IMR-90 (cell line): ENCODE data around the gene FKBP10. TPM values are rescaled to one million over a fixed set of nuclear protein-coding genes. Genes with fewer than 3 reads are reported as not detected.

Source experiments
- ATAC-seq: fragments of 200-7000 bp; cut with Tn5 transposase; 2 replicates; pipeline ENCODE4 v1.9.1; 2020; ENCODE audit warnings: low read depth, mild to moderate bottlenecking, moderate library complexity
- BruUV-seq: library from RNA; stranded (reverse); fragments of 400-500 nt; replicated peaks from 2 replicates; lab custom pipeline; 2021; lab: Mats Ljungman, UMichigan
- CTCF ChIA-PET: fragments of 300-600 bp; formaldehyde crosslinking; extraction: SDS; loops from one replicate; lab custom pipeline; 2021; ENCODE audit warnings: antibody characterized with exemption; lab: Yijun Ruan, JAX
- POLR2A ChIA-PET: fragments of 300-600 bp; sonication (Branson Sonifier 250); formaldehyde crosslinking; loops from one replicate; lab custom pipeline; 2022; ENCODE audit warnings: antibody characterized with exemption; ENCODE audit not compliant: unreplicated experiment; lab: Charles Lee
- DNase-seq: peaks from one replicate; pipeline ENCODE4 v3.0.0; 2013
- H2AFZ ChIP-seq: replicated peaks from 2 replicates; pipeline ENCODE3; 2013; ENCODE audit warnings: low read length, mild to moderate bottlenecking; ENCODE audit not compliant: poor library complexity
- H2AK5ac ChIP-seq: 2 replicates; pipeline ENCODE4 v1.6.1; 2013; ENCODE audit warnings: low read depth, low read length, inconsistent platforms
- H2AK9ac ChIP-seq: replicated peaks from 2 replicates; pipeline ENCODE3; 2013; ENCODE audit warnings: mild to moderate bottlenecking, low read depth, low read length, moderate library complexity; ENCODE audit not compliant: poor library complexity
- H2BK120ac ChIP-seq: 2 replicates; pipeline ENCODE4 v1.6.1; 2013; ENCODE audit warnings: low read depth, low read length, inconsistent platforms
- H2BK15ac ChIP-seq: 3 replicates; pipeline ENCODE4 v1.6.1; 2013; ENCODE audit warnings: low read depth, low read length, inconsistent platforms
- H2BK20ac ChIP-seq: 2 replicates; pipeline ENCODE4 v1.6.1; 2013; ENCODE audit warnings: low read depth, mild to moderate bottlenecking, inconsistent platforms, low read length, moderate library complexity
- H2BK5ac ChIP-seq: 2 replicates; pipeline ENCODE4 v1.6.1; 2013; ENCODE audit warnings: mild to moderate bottlenecking, low read depth, low read length, inconsistent platforms; ENCODE audit not compliant: poor library complexity, severe bottlenecking
- H3K14ac ChIP-seq: replicated peaks from 2 replicates; pipeline ENCODE4 v1.6.1; 2013; ENCODE audit warnings: low read depth, low read length, inconsistent platforms
- H3K18ac ChIP-seq: 2 replicates; pipeline ENCODE4 v1.6.1; 2013; ENCODE audit warnings: low read depth, low read length, control low read depth
- H3K23ac ChIP-seq: 2 replicates; pipeline ENCODE4 v1.6.1; 2013; ENCODE audit warnings: low read depth, low read length, inconsistent platforms
- H3K27ac ChIP-seq: 2 replicates; pipeline ENCODE4 v1.5.1; 2013; ENCODE audit warnings: mild to moderate bottlenecking, control low read depth, low read length; ENCODE audit not compliant: insufficient read depth
- H3K27me3 ChIP-seq: 2 replicates; pipeline ENCODE4 v1.6.1; 2013; ENCODE audit warnings: low read length; ENCODE audit not compliant: control insufficient read depth, insufficient read depth
- H3K36me3 ChIP-seq: 2 replicates; pipeline ENCODE4 v1.6.1; 2013; ENCODE audit warnings: low read length, mixed read lengths; ENCODE audit not compliant: control insufficient read depth, insufficient read depth
- H3K4ac ChIP-seq: 2 replicates; pipeline ENCODE4 v1.6.1; 2013; ENCODE audit warnings: low read depth, low read length, inconsistent platforms
- H3K4me1 ChIP-seq: 2 replicates; pipeline ENCODE4 v1.6.1; 2013; ENCODE audit warnings: low read length, mixed read lengths; ENCODE audit not compliant: control insufficient read depth, insufficient read depth
- H3K4me2 ChIP-seq: 2 replicates; pipeline ENCODE4 v1.6.1; 2013; ENCODE audit warnings: low read depth, mild to moderate bottlenecking, control low read depth, low read length, moderate library complexity
- H3K4me3 ChIP-seq: 2 replicates; pipeline ENCODE4 v1.5.1; 2013; ENCODE audit warnings: low read depth, mild to moderate bottlenecking, control low read depth, low read length, moderate library complexity; ENCODE audit not compliant: insufficient read depth
- H3K56ac ChIP-seq: 2 replicates; pipeline ENCODE4 v1.6.1; 2013; ENCODE audit warnings: low read length, inconsistent platforms; ENCODE audit not compliant: insufficient read depth; ENCODE audit errors: extremely low read depth
- H3K79me1 ChIP-seq, 2 experiments: 2 replicates each; pipeline ENCODE4 v1.6.1; 2013; ENCODE audit warnings: low read length in 2 of 2, inconsistent platforms in 1 of 2, low read depth in 1 of 2
- H3K9ac ChIP-seq: 2 replicates; pipeline ENCODE4 v1.6.1; 2013; ENCODE audit warnings: low read depth, low read length, control low read depth
- H3K9me1 ChIP-seq: 2 replicates; pipeline ENCODE4 v1.6.1; 2013; ENCODE audit warnings: low read length, inconsistent platforms; ENCODE audit not compliant: insufficient read depth
- H3K9me3 ChIP-seq: 2 replicates; pipeline ENCODE4 v1.6.1; 2013; ENCODE audit warnings: low read length; ENCODE audit not compliant: control insufficient read depth, insufficient read depth
- H4K20me1 ChIP-seq: 2 replicates; pipeline ENCODE4 v1.6.1; 2013; ENCODE audit warnings: low read length, inconsistent platforms; ENCODE audit not compliant: insufficient read depth
- H4K5ac ChIP-seq: 2 replicates; pipeline ENCODE4 v1.6.1; 2013; ENCODE audit warnings: mild to moderate bottlenecking, low read depth, low read length, control low read depth
- H4K8ac ChIP-seq, 2 experiments: 2 replicates each; pipeline ENCODE4 v1.6.1; 2013; ENCODE audit warnings: low read depth in 2 of 2, low read length in 2 of 2, control low read depth in 1 of 2, inconsistent platforms in 1 of 2
- H4K91ac ChIP-seq: 2 replicates; pipeline ENCODE4 v1.6.1; 2013; ENCODE audit warnings: low read depth, low read length, inconsistent platforms; ENCODE audit not compliant: insufficient read depth
- BHLHE40 ChIP-seq: fragments of 150-350 bp; IDR thresholded peaks from 2 replicates; pipeline ENCODE4 v1.6.1; 2016; ENCODE audit warnings: mild to moderate bottlenecking, low read depth, low read length
- CEBPB ChIP-seq: IDR thresholded peaks from 2 replicates; pipeline ENCODE4 v1.6.1; 2012; ENCODE audit warnings: low read depth, low read length, improper control_type of control experiment
- CHD1 ChIP-seq: IDR thresholded peaks from 2 replicates; pipeline ENCODE4 v1.6.1; 2012; ENCODE audit warnings: low read depth, low read length, improper control_type of control experiment
- MAFK ChIP-seq: IDR thresholded peaks from 2 replicates; pipeline ENCODE4 v1.6.1; 2012; ENCODE audit warnings: low read depth, low read length, improper control_type of control experiment
- MAZ ChIP-seq: IDR thresholded peaks from 2 replicates; pipeline ENCODE4 v1.6.1; 2012; ENCODE audit warnings: low read depth, mild to moderate bottlenecking, low read length, improper control_type of control experiment, moderate library complexity, borderline replicate concordance
- MXI1 ChIP-seq: IDR thresholded peaks from 2 replicates; pipeline ENCODE4 v1.6.1; 2012; ENCODE audit warnings: low read depth, mild to moderate bottlenecking, low read length, moderate library complexity, borderline replicate concordance
- NFE2L2 ChIP-seq: fragments of 150-350 bp; IDR thresholded peaks from 2 replicates; pipeline ENCODE4 v1.6.1; 2016; ENCODE audit warnings: low read depth, mild to moderate bottlenecking, low read length
- POLR2A ChIP-seq: IDR thresholded peaks from 2 replicates; pipeline ENCODE4 v1.6.1; 2012; ENCODE audit warnings: mild to moderate bottlenecking, low read depth, low read length
- RCOR1 ChIP-seq: IDR thresholded peaks from 2 replicates; pipeline ENCODE4 v1.6.1; 2012; ENCODE audit warnings: mild to moderate bottlenecking, low read length, improper control_type of control experiment; ENCODE audit not compliant: insufficient replicate concordance
- RFX5 ChIP-seq: IDR thresholded peaks from 2 replicates; pipeline ENCODE4 v1.8.0; 2012; ENCODE audit warnings: low read depth, mild to moderate bottlenecking, low read length, moderate library complexity
- SMC3 ChIP-seq: fragments of 150-350 bp; IDR thresholded peaks from 2 replicates; pipeline ENCODE4 v1.6.1; 2016; ENCODE audit warnings: low read depth, mild to moderate bottlenecking, antibody characterized with exemption, low read length, moderate library complexity
- WGBS, 2 experiments: methylation state at CpG; one replicate each; pipeline versions ENCODE4 v1.1.5 to v1.1.7; 2013; ENCODE audit warnings: missing lambda C conversion rate in 2 of 2; ENCODE audit not compliant: insufficient read length in 1 of 2; ENCODE audit errors: extremely low coverage in 2 of 2; 5-methylcytosine and 5-hydroxymethylcytosine counted together
- dilution Hi-C: fragments of 300-500 bp; cut with HindIII; formaldehyde crosslinking; loops from one replicate; pipeline ENCODE4 v1.14.3; 2018; ENCODE audit warnings: low sequenced_read_pairs; ENCODE audit not compliant: unreplicated experiment
- in situ Hi-C: fragments of 300-500 bp; cut with MboI; formaldehyde crosslinking; loops from 3 replicates; pipeline ENCODE4 v1.14.3; 2019; ENCODE audit warnings: low sequenced_read_pairs, inconsistent platforms, mixed read lengths
- intact Hi-C: fragments of 100-400 bp; cut with micrococcal nuclease; formaldehyde crosslinking; loops from 2 replicates; pipeline ENCODE4 v1.10.0; 2022
- polyA plus RNA-seq, 3 experiments: library from polyadenylated mRNA; depleted of rRNA; stranded (reverse); fragments of >200 nt; gene quantifications; 2 replicates each; pipeline ENCODE4 v1.2.3, GENCODE V29; 2012; ENCODE audit warnings: low replicate concordance in 1 of 3
- total RNA-seq: library from RNA; depleted of rRNA; stranded (reverse); fragments of >200 nt; gene quantifications from 2 replicates; pipeline ENCODE4 v1.2.3, GENCODE V29; 2012
- TF ChIP-seq, protein P1 (sequence below): fragments of 150-350 bp; IDR thresholded peaks from 2 replicates; pipeline ENCODE4 v1.6.1; 2016; ENCODE audit warnings: low read depth, mild to moderate bottlenecking, low read length, moderate library complexity, borderline replicate concordance
- TF ChIP-seq, protein P2 (sequence below): fragments of 150-350 bp; IDR thresholded peaks from 2 replicates; pipeline ENCODE4 v1.6.1; 2017; ENCODE audit warnings: mild to moderate bottlenecking, antibody characterized with exemption, low read length, low read depth

FKBP10 gene
- total and polyA plus RNA-seq, 2 of the 4 experiments (the other 2 are of a cell fraction), result 170 to 984 TPM

GRCh38 chr17:41836550-41837196 is 23.9 kb downstream of the FKBP10 start:
- BruUV-seq, result no TSS peak
- ChIA-PET POLR2A (no interaction called here), CTCF (no interaction called here)
- no peak overlapping the region; the same call in 2 of the 3 replicates for H2BK15ac ChIP-seq
- H2BK20ac ChIP-seq, result no peak overlapping the region
- 0 out of 2 replicates have a peak overlapping the region, but pooled peaks have one; percentile 13 for H3K4ac ChIP-seq
- H2AK5ac ChIP-seq, result peak overlapping the region; percentile 27; the same call in 1 of the 2 replicates
- H4K91ac ChIP-seq, result 0 out of 2 replicates have a peak overlapping the region, but pooled peaks have one; percentile 14
- H3K56ac ChIP-seq, result no peak overlapping the region
- no peaks in the 10 kb centered on the region for H3K27me3 ChIP-seq
- H3K4me2 ChIP-seq, result peak overlapping the region; percentile 97
- peaks cover 10% of the 10 kb centered on the region for H3K4me1 ChIP-seq
- H2AFZ ChIP-seq, result peak overlapping the region; percentile 86
- peaks cover 4% of the 10 kb centered on the region for H3K36me3 ChIP-seq
- no peak overlapping the region for H2AK9ac ChIP-seq
- no peak for TF ChIP-seq CHD1
- TF ChIP-seq SMC3, result no peak
- no peak for TF ChIP-seq RCOR1
- no peak for TF ChIP-seq RFX5
- TF ChIP-seq MAZ, result no peak
- TF ChIP-seq, protein P1, sequence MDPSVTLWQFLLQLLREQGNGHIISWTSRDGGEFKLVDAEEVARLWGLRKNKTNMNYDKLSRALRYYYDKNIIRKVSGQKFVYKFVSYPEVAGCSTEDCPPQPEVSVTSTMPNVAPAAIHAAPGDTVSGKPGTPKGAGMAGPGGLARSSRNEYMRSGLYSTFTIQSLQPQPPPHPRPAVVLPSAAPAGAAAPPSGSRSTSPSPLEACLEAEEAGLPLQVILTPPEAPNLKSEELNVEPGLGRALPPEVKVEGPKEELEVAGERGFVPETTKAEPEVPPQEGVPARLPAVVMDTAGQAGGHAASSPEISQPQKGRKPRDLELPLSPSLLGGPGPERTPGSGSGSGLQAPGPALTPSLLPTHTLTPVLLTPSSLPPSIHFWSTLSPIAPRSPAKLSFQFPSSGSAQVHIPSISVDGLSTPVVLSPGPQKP, result no peak
- no peak for TF ChIP-seq CEBPB
- TF ChIP-seq MXI1, result no peak
- TF ChIP-seq BHLHE40, result no peak
- TF ChIP-seq, protein P2, sequence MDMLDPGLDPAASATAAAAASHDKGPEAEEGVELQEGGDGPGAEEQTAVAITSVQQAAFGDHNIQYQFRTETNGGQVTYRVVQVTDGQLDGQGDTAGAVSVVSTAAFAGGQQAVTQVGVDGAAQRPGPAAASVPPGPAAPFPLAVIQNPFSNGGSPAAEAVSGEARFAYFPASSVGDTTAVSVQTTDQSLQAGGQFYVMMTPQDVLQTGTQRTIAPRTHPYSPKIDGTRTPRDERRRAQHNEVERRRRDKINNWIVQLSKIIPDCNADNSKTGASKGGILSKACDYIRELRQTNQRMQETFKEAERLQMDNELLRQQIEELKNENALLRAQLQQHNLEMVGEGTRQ, result no peak
- no peak for TF ChIP-seq NFE2L2
- no peak for TF ChIP-seq POLR2A
- no peak for TF ChIP-seq MAFK
- H3K9ac ChIP-seq, result peak overlapping the region; percentile 80
- H2BK120ac ChIP-seq, result peak overlapping the region; percentile 6; the same call in 1 of the 2 replicates
- no peak overlapping the region for H3K18ac ChIP-seq
- H4K20me1 ChIP-seq, result peaks cover 4% of the 10 kb centered on the region; the same call in 1 of the 2 replicates
- no peaks in the 10 kb centered on the region for H3K9me3 ChIP-seq
- dilution Hi-C loops, result no loop called here
- H3K4me3 ChIP-seq, result peak overlapping the region; percentile 96
- peaks cover 7 to 19% of the 10 kb centered on the region in 2 experiments; a peak in 2 of 4 replicates for H3K79me1 ChIP-seq
- ATAC-seq, result peak; percentile 28
- peak overlapping the region; percentile 46; the same call in 1 of the 2 replicates for H3K27ac ChIP-seq
- H3K14ac ChIP-seq, result peak overlapping the region; percentile 18; the same call in 1 of the 2 replicates
- intact Hi-C loops, result no loop called here
- 0 out of 2 replicates have a peak overlapping the region, but pooled peaks have one; percentile 6 for H3K23ac ChIP-seq
- 34% methylated on average over 10 of the region's 21 CpGs; no CpG with 5 or more reads in 1 of the 2 experiments for WGBS, 2 experiments
- H2BK5ac ChIP-seq, result no peak overlapping the region
- peak overlapping the region; percentile 83 for H4K5ac ChIP-seq
- H4K8ac ChIP-seq, result peak overlapping the region; percentile 83 to 86; a peak in 3 of 4 replicates
- no peak for DNase-seq
- H3K9me1 ChIP-seq, result peaks cover 13% of the 10 kb centered on the region
- in situ Hi-C loops, result no loop called here
